KMS-11 (cell line): Measurements from ENCODE around the gene RBMS3.

ENCODE experiments used
- H2AFZ ChIP-seq: fragments of 200-600 bp; sonication (generic); 2 replicates; pipeline ENCODE4 v1.6.1; 2016; ENCODE audit warnings: antibody characterized with exemption, mixed run types, low read depth
- H3K27ac ChIP-seq: fragments of 200-600 bp; sonication (generic); 2 replicates; pipeline ENCODE4 v1.6.1; 2016; ENCODE audit warnings: mild to moderate bottlenecking, mixed run types
- H3K27me3 ChIP-seq: fragments of 200-600 bp; sonication (generic); 2 replicates; pipeline ENCODE4 v1.6.1; 2017; ENCODE audit warnings: mild to moderate bottlenecking, low read depth, mixed run types, moderate library complexity; ENCODE audit not compliant: insufficient read depth
- H3K36me3 ChIP-seq: fragments of 200-600 bp; sonication (generic); 2 replicates; pipeline ENCODE4 v1.6.1; 2017; ENCODE audit warnings: mild to moderate bottlenecking, mixed run types; ENCODE audit not compliant: insufficient read depth
- H3K4me1 ChIP-seq: fragments of 200-600 bp; sonication (generic); 2 replicates; pipeline ENCODE4 v1.6.1; 2016; ENCODE audit warnings: mild to moderate bottlenecking, low read depth, mixed run types; ENCODE audit not compliant: poor library complexity, severe bottlenecking
- H3K4me2 ChIP-seq: fragments of 200-600 bp; sonication (generic); 2 replicates; pipeline ENCODE4 v1.7.0; 2016; ENCODE audit warnings: mild to moderate bottlenecking, mixed run types
- H3K4me3 ChIP-seq: fragments of 200-600 bp; sonication (generic); IDR thresholded peaks from 2 replicates; pipeline ENCODE4 v1.6.1; 2017; ENCODE audit warnings: low read depth, low read length, mixed read lengths; ENCODE audit not compliant: insufficient read depth
- H3K79me2 ChIP-seq: fragments of 200-600 bp; sonication (generic); 2 replicates; pipeline ENCODE4 v1.6.1; 2016; ENCODE audit warnings: low read depth, mixed run types; ENCODE audit not compliant: insufficient read depth
- H3K9ac ChIP-seq: fragments of 200-600 bp; sonication (generic); 2 replicates; pipeline ENCODE4 v1.6.1; 2016; ENCODE audit warnings: mild to moderate bottlenecking, mixed run types
- H4K20me1 ChIP-seq: fragments of 200-600 bp; sonication (generic); 2 replicates; pipeline ENCODE4 v1.6.1; 2016; ENCODE audit warnings: mild to moderate bottlenecking, mixed run types; ENCODE audit not compliant: insufficient read depth
- TF ChIP-seq, protein P1 (sequence below): fragments of 200-600 bp; sonication (generic); conservative IDR thresholded peaks from 2 replicates; pipeline ENCODE4 v1.6.1; 2017; ENCODE audit warnings: low read depth, mild to moderate bottlenecking, antibody characterized with exemption, low read length, moderate library complexity, mixed read lengths

Gene RBMS3

DNA sequence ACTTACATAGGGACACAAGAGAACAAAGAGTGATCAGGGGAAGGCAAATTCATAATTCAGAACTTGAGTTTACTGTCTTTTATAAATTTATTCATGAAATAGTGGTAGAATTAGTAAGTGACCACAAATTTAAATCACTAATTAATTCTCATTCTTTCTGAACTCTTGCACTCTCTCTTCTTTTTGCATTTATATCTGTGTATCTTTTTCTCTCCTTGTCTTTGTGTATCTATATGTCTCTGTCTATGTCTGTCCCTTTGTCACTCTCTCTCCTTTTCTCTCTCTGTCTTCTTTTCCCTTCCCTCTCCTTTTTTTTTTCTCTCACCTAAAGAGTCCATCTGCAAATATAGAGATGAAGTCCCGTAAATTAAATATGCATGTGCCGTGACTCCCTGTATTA, 31.5 kb downstream of the RBMS3 start:
- H3K79me2 ChIP-seq: no peaks in the 10 kb centered on the region
- H3K9ac ChIP-seq: no peak overlapping the region
- TF ChIP-seq, protein P1, sequence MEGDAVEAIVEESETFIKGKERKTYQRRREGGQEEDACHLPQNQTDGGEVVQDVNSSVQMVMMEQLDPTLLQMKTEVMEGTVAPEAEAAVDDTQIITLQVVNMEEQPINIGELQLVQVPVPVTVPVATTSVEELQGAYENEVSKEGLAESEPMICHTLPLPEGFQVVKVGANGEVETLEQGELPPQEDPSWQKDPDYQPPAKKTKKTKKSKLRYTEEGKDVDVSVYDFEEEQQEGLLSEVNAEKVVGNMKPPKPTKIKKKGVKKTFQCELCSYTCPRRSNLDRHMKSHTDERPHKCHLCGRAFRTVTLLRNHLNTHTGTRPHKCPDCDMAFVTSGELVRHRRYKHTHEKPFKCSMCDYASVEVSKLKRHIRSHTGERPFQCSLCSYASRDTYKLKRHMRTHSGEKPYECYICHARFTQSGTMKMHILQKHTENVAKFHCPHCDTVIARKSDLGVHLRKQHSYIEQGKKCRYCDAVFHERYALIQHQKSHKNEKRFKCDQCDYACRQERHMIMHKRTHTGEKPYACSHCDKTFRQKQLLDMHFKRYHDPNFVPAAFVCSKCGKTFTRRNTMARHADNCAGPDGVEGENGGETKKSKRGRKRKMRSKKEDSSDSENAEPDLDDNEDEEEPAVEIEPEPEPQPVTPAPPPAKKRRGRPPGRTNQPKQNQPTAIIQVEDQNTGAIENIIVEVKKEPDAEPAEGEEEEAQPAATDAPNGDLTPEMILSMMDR: no peak
- H3K4me1 ChIP-seq: no peaks in the 10 kb centered on the region
- no peak overlapping the region for H3K4me3 ChIP-seq
- no peak overlapping the region for H3K27ac ChIP-seq
- no peaks in the 10 kb centered on the region for H4K20me1 ChIP-seq
- H2AFZ ChIP-seq: no peak overlapping the region
- no peaks in the 10 kb centered on the region for H3K27me3 ChIP-seq
- no peaks in the 10 kb centered on the region for H3K36me3 ChIP-seq
- H3K4me2 ChIP-seq: no peak overlapping the region

DNA sequence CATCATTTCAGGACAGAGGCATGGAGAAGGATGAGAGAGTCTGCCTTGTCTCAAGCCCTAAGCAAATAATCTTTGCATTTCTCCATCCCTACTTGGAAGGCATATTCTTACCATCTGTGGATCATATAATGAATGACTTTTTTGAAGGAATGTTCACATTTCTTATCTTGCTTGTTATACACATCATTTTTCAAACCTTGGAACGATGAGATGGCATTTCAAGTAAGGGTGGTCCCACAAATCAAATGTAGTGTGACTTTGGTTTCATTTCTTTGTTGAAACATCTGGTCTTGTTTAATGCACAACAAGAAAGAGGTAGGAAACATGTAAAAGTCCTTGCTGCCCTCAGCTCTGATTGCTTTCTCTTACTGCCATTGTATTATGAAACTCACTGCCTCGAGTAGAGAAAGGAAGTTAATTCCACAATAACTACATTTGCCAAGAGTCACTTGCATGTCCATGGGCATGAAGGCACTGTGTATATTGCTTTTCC, 32.1 kb downstream of the RBMS3 start:
- H2AFZ ChIP-seq: no peak overlapping the region
- no peak overlapping the region for H3K4me2 ChIP-seq
- no peak overlapping the region for H3K4me3 ChIP-seq
- TF ChIP-seq, protein P1: no peak
- H3K9ac ChIP-seq: no peak overlapping the region
- H3K4me1 ChIP-seq: no peaks in the 10 kb centered on the region
- no peak overlapping the region for H3K27ac ChIP-seq
- no peaks in the 10 kb centered on the region for H3K79me2 ChIP-seq
- no peaks in the 10 kb centered on the region for H4K20me1 ChIP-seq
- H3K27me3 ChIP-seq: no peaks in the 10 kb centered on the region
- H3K36me3 ChIP-seq: no peaks in the 10 kb centered on the region

DNA sequence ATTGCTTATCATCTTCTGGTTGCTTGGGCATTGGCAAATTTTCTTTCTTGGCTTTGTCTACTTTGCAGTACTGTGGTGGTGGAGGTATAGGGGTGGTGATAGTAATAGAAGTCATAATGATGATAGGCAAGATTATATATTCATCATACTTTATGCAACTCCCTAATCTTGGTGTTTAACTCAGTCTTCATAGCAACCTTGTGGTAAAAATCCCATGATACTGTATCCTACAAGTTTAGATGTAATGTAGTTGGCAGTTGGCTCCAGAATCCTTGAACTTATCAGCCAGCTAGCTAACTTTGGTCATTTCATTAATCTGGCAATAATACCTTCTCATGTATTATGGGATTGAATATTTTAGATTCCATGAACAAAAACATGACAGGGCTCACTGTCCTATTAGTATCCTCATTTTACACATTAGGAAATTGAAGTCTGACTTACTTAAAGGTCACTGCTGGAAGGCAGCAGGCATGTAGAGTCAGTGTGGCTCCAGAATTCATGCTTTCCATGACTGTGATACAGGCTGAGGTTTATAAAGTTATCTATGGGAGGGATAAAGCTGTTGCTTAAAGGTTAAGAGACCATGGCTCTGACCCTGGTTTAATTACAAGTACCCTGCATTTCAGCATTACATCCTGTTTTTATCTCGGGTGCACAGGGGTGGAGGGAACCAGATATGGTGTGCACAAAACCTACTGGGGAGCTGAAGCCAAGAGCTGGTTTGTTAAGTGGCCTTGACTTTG, 33.3 kb downstream of the RBMS3 start:
- Histone ChIP-seq H3K27ac (no peak overlapping the region), H3K4me2 (no peak overlapping the region), H3K27me3 (no peaks in the 10 kb centered on the region), H3K9ac (no peak overlapping the region), H2AFZ (no peak overlapping the region), H3K79me2 (no peaks in the 10 kb centered on the region), H3K4me3 (no peak overlapping the region), H3K4me1 (no peaks in the 10 kb centered on the region), H4K20me1 (no peaks in the 10 kb centered on the region), H3K36me3 (no peaks in the 10 kb centered on the region)
- TF ChIP-seq, protein P1: no peak

DNA sequence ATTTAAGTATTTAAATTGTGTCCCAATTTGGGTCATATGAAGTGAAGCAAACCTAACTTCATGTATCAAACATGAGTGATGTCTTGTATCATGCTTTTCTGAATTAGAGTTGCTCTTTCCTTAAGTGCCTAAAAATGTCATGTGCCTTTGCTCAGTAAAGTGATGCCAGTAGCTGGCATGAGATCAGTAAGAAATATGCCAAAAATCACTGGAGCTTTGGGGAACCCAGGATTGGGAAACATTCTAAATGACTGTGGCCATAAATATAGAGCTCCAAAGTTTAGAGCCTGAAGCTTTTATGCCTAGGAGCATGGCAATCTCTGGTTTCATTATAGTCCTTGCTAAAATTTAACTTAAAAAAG, 33.8 kb downstream of the RBMS3 start:
- TF ChIP-seq, protein P1: no peak
- Histone ChIP-seq H3K27me3 (no peaks in the 10 kb centered on the region), H3K27ac (no peak overlapping the region), H3K36me3 (no peaks in the 10 kb centered on the region), H4K20me1 (no peaks in the 10 kb centered on the region), H3K4me2 (no peak overlapping the region), H3K4me1 (no peaks in the 10 kb centered on the region), H3K9ac (no peak overlapping the region), H3K79me2 (no peaks in the 10 kb centered on the region), H2AFZ (no peak overlapping the region), H3K4me3 (no peak overlapping the region)
